Measurements from ENCODE around the gene SYNGR4. TPM values are rescaled to one million over a fixed set of nuclear protein-coding genes. Genes with fewer than 3 reads are reported as not detected.

SYNGR4 gene
- polyA plus RNA-seq, 1 donor (not counting 4 experiments of a cell fraction or from before 2014, with no cell fraction given), result not detected

- H3K4me1 ChIP-seq (ENCODE audit: control insufficient read depth, extremely low read depth, insufficient read depth, low read length), result peaks cover 18% of the 10 kb centered on the region
- H4K20me1 ChIP-seq (ENCODE audit: control insufficient read depth, extremely low read depth, insufficient read depth, low read length), result no peaks in the 10 kb centered on the region
- no peaks in the 10 kb centered on the region for H3K36me3 ChIP-seq (ENCODE audit: control insufficient read depth in 2 of 2, extremely low read depth in 1 of 2, insufficient read depth in 2 of 2, low read length in 2 of 2)
- TF ChIP-seq EZH2 (IDR thresholded peaks at IDR 0.05; ENCODE audit: low read length), result no peak
- TF ChIP-seq, protein P1, sequence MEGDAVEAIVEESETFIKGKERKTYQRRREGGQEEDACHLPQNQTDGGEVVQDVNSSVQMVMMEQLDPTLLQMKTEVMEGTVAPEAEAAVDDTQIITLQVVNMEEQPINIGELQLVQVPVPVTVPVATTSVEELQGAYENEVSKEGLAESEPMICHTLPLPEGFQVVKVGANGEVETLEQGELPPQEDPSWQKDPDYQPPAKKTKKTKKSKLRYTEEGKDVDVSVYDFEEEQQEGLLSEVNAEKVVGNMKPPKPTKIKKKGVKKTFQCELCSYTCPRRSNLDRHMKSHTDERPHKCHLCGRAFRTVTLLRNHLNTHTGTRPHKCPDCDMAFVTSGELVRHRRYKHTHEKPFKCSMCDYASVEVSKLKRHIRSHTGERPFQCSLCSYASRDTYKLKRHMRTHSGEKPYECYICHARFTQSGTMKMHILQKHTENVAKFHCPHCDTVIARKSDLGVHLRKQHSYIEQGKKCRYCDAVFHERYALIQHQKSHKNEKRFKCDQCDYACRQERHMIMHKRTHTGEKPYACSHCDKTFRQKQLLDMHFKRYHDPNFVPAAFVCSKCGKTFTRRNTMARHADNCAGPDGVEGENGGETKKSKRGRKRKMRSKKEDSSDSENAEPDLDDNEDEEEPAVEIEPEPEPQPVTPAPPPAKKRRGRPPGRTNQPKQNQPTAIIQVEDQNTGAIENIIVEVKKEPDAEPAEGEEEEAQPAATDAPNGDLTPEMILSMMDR (optimal IDR thresholded peaks at IDR 0.05 in 1 of 3, IDR thresholded peaks at IDR 0.05 in 1 of 3, conservative IDR thresholded peaks at IDR 0.05 in 1 of 3; ENCODE audit: extremely low read depth in 1 of 3, insufficient read depth in 2 of 3, low read length in 3 of 3), result no peak
- no peaks in the 10 kb centered on the region for H3K27me3 ChIP-seq (ENCODE audit: control insufficient read depth, extremely low read depth, insufficient read depth, low read length)
- FAIRE-seq (no peak), DNase-seq (ENCODE audit: low read depth, low spot score) (no peak)
- dilution Hi-C loops (cut with MboI; ENCODE audit: extremely low pct_ligation_motif_present, low sequenced_read_pairs), result no loop called here
- H3K9ac ChIP-seq (ENCODE audit: control insufficient read depth, extremely low read depth, insufficient read depth, low read length), result no peak overlapping the region
- H3K4me3 ChIP-seq (ENCODE audit: control insufficient read depth in 2 of 3, extremely low read depth in 1 of 3, insufficient read depth in 2 of 3, low read depth in 1 of 3, low read length in 3 of 3), result no peak overlapping the region
- H3K9me1 ChIP-seq (ENCODE audit: control insufficient read depth, extremely low read depth, insufficient read depth, low read length), result no peaks in the 10 kb centered on the region
- H3K79me2 ChIP-seq (ENCODE audit: control insufficient read depth, insufficient read depth, low read length), result no peaks in the 10 kb centered on the region
- no peak overlapping the region for H3K4me2 ChIP-seq (ENCODE audit: control insufficient read depth, extremely low read depth, insufficient read depth, low read depth, low read length)
- H3K9me3 ChIP-seq (ENCODE audit: control insufficient read depth, low read depth, low read length), result no peaks in the 10 kb centered on the region
- no peak overlapping the region for H2AFZ ChIP-seq (ENCODE audit: control insufficient read depth, low read length)
- H3K27ac ChIP-seq (ENCODE audit: control insufficient read depth, insufficient read depth, low read length), result no peak overlapping the region
Observed at GRCh38 chr19:48342414-48342738, 21.8 kb upstream of the SYNGR4 start.

DNA sequence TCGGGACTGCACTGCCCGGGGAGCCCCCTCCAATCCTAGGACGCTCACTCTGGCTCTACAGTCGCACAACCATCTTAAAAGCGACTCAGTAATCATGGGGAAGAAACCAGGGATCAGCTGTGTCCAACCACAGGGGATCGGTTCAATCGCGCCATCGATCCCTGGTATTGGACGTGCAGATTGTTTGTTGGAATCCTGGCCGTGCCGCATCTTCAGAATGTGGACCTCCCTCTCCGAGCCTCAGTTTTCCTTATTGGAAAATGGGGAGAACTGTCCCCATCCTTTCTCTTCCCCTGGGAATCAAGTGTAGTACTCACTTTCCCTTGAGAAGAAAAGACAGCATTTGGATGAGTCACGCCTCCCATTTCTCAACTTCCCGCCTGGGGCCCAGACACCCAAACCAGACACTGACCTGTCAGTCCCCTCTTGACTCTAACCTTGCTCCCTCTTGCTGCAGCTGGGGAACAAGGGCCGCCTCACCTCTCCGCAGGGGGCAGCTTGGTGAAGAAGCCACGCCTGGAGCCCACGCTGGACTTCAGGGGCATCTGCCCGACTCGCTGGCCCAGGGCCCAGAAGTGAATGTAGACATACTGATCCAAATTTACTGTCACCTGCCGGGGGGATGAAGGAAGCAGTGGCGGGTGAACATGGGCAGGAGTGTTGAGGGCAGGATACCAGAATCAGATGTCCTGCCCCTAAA, 21.2 kb upstream of the SYNGR4 start:
- Histone ChIP-seq H4K20me1 (ENCODE audit: control insufficient read depth, extremely low read depth, insufficient read depth, low read length) (no peaks in the 10 kb centered on the region), H3K36me3 (ENCODE audit: control insufficient read depth in 2 of 2, extremely low read depth in 1 of 2, insufficient read depth in 2 of 2, low read length in 2 of 2) (no peaks in the 10 kb centered on the region), H3K9ac (ENCODE audit: control insufficient read depth, extremely low read depth, insufficient read depth, low read length) (no peak overlapping the region), H3K27ac (ENCODE audit: control insufficient read depth, insufficient read depth, low read length) (no peak overlapping the region), H3K9me3 (ENCODE audit: control insufficient read depth, low read depth, low read length) (no peaks in the 10 kb centered on the region), H2AFZ (ENCODE audit: control insufficient read depth, low read length) (no peak overlapping the region), H3K27me3 (ENCODE audit: control insufficient read depth, extremely low read depth, insufficient read depth, low read length) (no peaks in the 10 kb centered on the region), H3K9me1 (ENCODE audit: control insufficient read depth, extremely low read depth, insufficient read depth, low read length) (no peaks in the 10 kb centered on the region), H3K4me2 (ENCODE audit: control insufficient read depth, extremely low read depth, insufficient read depth, low read depth, low read length) (no peak overlapping the region), H3K79me2 (ENCODE audit: control insufficient read depth, insufficient read depth, low read length) (no peaks in the 10 kb centered on the region), H3K4me3 (ENCODE audit: control insufficient read depth in 2 of 3, extremely low read depth in 1 of 3, insufficient read depth in 2 of 3, low read depth in 1 of 3, low read length in 3 of 3) (no peak overlapping the region), H3K4me1 (ENCODE audit: control insufficient read depth, extremely low read depth, insufficient read depth, low read length) (peaks cover 18% of the 10 kb centered on the region)
- dilution Hi-C loops (cut with MboI; ENCODE audit: extremely low pct_ligation_motif_present, low sequenced_read_pairs), result no loop called here
- no peak for FAIRE-seq
- TF ChIP-seq, protein P1 (optimal IDR thresholded peaks at IDR 0.05 in 1 of 3, IDR thresholded peaks at IDR 0.05 in 1 of 3, conservative IDR thresholded peaks at IDR 0.05 in 1 of 3; ENCODE audit: extremely low read depth in 1 of 3, insufficient read depth in 2 of 3, low read length in 3 of 3), result no peak
- TF ChIP-seq EZH2 (IDR thresholded peaks at IDR 0.05; ENCODE audit: low read length), result no peak
- DNase-seq (ENCODE audit: low read depth, low spot score), result no peak

Measured in keratinocyte (primary cell).